HG03060 (cell line): ENCODE results near the gene IWS1.
A peak's percentile ranks its signal among the peaks of the same experiment; 100 is the strongest.
"Not testable (repeated sequence)": the region's sequence is repeated elsewhere in the genome, so short reads cannot be mapped to it uniquely, and the experiment has no call there.

ENCODE experiments used
- ATAC-seq: cut with Tn5 transposase; IDR thresholded peaks from one replicate; pipeline ENCODE4 v1.9.1; 2021; ENCODE audit warnings: low read depth, moderate number of reproducible peaks; ENCODE audit not compliant: unreplicated experiment

Gene IWS1

DNA sequence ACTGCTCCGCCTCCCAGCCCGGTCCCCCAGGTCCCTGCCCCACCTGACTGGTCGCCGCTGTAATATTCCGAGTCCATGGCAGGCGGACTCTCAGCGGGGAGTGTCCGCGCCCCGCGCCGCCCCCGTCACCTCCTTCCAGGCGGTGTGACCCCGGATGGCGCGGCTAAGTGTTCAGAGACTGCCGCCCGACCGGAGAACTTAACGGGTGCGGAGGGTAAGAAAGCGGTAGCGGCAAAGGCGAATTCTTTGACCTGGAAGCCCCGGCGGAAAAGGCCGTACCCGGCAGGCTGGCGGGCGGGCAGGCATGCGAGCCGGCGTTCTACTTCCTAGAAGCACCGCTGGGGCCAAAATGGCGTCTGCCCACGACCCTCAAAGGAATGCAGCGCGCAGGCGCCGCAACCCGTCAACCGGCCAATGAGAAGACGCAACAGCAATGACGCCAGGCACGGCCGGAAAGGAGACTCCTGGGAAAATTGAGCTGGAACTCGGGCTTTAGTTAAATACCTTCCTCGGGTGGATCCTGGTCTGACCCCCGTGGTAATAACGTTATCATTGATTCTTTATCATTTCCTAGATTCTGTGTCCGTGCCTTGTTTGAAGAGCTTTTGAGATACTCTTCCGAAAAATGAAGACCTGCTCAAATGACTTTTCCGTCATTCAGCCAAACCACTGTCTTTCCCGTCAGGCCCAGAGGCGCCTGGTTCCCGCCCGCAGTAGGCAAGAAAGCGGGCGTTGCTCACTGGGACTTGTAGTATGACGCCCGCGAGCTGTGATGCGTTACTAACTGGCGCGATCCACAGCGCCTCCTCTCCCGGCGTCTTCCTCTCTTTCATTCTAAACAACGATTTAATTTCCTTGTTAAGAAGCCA, at the start of gene IWS1:
IWS1 (minus strand) TSS at position 358 of the 869 bp plus-strand sequence; CDS start at position 77, 281 bp downstream.
- ATAC-seq = peak; percentile 61

DNA sequence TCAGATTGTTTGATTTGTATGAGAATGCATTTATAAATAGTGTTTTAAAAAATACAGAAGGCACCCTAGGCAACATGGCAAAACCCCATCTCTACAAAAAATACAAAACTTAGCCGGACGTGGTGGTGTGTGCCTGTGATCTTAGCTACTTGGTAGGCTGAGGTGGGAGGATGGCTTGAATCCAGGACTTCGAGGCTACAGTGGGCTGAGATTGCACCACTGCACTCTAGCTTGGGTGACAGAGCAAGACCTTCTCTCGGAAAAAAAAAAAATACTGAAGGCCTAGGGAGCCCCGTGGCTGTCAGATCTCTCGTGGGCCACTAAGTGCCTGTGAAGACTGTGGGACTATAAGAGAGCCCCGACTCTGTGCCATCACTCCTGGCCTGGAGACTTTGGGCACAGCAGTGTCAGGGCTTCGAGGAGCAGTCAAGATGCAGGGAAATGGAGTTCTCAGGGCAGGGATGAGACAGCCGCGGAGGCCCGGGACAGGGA, 49.7 kb upstream of the IWS1 start:
- no peak for ATAC-seq

DNA sequence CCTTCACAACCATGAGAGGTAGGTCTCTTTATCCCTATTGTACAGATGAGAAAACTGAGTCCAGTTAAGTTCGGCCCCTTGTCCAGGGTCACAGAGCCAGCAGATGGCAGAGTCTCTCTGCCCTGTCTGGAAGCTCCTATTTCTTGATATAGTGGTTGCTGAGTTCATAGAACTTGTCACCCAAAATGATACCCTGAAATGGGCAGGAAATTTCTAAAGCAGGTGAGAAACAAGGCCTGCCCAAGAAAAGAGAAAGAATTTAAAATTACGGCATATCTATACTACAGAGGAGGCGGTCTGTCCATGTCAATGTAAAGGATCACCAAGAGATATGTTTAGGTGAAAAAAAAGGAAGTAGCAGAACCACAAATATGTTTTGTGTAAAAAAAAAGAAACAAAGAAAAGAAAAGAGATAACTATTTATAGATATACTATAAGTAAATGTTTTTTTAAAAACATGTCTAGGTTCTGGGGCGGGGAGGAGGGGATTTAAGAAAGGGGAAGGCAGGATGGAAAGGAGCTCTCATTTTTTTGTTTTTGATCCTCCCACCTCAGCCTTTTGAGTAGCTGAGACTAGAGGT, 49.0 kb upstream of the IWS1 start:
- no peak for ATAC-seq

DNA sequence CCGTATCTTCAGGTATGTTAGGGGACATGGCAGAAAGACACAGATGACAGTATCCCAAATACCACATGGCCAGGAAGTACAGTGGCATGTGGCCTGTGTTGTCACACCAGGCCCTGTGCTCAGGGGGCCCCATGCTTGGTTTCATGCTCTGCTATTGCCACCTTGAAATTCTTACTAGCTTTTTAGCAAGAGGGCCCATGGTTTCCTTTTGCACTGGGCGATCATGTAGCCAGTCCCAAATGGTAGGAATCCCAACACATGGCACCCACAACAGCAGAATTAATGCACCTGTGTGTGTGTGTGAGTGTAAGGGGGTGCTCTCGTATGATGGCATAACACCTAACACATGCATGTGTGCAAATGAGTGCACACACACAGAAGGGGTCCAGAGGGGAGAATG, 48.4 kb upstream of the IWS1 start:
- ATAC-seq = no peak

DNA sequence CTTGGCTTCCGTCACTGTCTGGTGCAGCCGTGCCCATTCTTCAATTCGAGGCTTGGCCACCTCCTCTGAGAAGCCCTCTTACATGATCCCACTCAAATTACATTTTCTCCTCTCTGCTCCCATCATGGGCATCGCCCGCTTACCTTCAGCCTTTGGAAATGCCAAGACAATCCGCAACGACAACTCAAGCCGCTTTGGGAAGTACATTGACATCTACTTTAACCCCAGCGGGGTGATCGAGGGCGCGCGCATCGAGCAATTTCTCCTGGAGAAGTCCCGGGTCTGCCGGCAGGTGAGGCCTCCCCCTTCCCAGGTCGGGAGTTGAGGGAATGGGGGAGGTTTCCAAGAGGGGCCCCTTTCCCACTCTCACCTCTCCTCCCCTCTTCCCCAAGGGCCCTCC, 47.5 kb upstream of the IWS1 start:
- ATAC-seq = no peak

DNA sequence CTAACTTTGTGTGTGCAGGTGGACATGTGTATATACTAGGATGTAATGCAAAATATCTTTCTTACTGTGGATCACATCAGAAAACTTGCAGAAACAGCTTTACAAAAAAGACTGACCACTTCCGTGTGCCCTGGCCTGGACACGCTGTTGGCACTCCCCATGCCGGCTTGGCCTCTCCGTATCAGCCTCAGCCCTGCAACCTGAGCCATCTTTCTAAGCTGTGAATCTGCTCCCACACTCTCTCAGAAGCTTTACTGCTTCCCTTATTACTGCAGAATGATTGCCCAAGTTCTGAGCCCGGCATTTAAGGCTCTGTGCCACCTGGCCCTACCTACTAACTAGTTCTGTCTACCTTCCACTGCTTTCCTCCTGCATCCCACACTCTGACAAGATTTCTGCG, 47.0 kb upstream of the IWS1 start:
- ATAC-seq = no peak

DNA sequence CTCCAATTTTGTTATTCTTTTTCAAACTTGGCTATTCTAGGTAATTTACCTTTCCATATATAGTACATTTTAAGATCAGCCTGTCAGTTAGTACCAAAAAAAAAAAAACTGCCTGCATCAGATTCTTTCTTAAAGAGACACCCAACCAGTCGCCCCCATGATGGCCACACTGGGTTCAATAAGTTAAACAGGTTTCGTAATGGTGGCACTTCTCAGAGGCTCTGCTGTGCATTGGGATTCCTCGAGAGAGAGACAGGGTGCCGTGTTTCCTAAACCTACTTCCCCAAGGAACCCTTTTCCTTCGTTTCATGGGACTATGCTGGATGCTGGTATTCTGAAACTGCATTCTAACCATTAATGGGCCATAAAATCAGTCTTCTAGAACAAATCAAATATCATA, 46.6 kb upstream of the IWS1 start:
- no peak for ATAC-seq

DNA sequence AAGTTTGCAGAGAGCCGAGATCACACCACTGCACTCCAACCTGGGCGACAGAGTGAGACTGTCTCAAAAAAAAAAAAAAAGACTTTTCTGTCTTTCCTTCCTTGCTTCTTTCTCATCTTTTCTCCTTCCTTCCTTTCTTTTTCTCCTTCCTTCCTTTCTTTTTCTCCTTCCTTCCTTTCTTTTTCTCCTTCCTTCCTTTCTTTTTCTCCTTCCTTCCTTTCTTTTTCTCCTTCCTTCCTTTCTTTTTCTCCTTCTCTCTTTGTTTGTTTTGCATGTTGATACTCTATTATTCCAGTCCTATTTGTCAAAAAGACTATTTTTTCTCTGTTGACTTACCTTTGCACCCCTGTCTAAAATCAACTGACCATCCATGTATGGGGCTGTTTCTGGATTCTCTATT, 46.1 kb upstream of the IWS1 start:
- ATAC-seq = not testable (repeated sequence)

DNA sequence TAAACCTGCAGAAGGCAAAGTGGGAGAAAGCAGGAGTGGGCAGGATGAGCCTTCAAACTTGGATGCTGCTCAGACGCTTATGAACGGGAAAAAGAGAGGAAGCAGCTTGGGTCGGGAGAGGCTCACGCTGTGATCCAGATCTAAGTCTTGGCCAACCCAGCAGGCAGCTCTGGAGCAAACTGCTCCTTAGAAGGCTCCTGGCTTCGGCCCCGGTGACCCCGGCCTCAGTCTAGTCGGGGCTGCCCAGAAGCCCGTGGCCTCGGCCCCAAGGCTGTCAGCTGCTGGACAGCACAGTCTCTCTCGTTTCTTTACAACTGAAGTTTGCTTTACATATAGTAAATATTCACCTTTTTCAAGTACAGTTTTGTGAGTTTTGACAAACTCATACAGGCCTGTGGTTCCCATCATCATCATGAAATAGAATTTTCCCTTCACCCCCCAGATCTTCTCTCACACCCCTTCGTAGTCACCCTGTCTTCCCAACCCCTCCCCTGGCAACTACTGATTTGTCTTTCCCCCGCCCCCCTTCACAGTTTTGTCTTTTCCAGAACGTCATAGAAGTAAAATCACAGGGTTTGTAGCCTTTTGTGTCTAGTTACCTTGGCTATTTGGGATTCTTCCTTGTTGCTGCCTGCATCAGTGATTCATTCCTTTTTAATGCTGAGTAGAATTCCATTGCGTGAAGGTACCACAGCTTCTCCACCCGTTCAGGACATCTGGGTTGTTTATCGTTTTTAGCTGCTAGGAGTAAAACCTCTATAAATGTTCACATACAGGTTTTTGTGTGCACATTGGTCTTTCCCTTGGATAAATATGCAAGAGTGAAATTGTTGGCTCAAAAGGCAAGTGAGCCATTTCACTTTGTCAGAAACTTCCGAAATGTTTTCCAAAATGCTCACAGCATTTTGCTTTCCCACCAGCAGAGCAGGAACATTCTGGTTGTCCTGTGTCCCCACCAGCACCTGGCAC, 44.3 kb upstream of the IWS1 start:
- ATAC-seq = no peak

DNA sequence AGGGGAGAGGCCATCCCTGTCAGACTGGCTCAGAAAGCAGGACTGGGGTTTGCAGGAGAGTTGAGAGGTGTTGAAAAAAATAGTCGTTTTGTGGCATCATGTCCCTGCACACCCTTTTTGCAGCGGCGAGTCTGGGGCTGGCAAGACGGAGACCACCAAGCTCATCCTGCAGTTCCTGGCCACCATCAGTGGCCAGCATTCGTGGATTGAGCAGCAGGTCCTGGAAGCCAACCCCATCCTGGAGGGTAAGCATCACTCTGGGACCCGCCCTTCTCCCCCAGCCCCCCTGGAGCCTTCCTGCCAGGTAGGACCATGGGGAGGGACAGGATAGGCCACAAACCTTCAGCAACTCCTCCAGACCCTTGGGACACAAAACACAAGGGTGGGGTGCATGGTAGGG, 43.4 kb upstream of the IWS1 start:
- ATAC-seq = no peak

DNA sequence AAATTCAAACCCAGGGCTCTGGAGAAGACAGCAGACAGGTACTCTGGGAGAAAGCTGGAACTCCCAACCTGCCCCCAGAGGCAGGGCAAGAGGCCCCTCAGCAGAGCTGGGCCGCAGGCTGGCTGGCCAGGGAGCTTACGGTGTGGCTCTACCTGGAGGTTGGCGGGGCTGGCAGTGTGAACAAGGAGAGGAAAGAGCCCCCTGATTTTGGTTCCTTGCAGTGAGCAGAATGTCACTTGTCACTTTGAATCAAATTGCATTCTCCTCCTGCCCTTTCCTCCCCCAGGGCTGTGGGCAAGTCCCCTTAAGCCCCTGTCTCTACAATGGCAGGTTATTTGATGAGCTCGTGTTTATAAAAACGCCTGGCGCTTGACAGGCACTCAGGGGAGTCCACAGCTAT, 41.8 kb upstream of the IWS1 start:
- no peak for ATAC-seq

DNA sequence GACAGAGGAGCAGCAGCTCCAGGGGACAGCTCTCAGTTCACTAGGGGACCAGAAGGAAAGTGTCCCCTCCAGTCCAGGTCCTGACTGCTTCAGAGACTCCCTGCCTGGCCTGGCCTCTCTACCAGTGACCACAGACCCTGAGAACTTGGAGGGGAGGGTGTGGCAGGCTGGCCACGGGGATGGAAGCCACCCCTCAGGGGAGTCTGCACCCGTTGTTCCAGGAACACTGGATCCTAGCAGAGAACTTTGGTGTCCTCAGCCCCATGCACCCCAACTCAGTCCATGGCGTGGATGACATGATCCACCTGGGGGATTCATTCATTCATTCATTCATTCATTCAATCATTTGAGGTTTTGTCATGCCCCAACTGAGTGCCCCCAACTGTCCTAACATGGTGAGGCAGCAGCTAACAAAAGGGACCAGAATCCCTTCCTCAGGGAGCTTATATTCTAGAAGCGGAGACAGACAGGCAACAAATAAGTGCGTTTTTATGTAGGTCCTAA, 41.1 kb upstream of the IWS1 start:
- ATAC-seq = no peak

DNA sequence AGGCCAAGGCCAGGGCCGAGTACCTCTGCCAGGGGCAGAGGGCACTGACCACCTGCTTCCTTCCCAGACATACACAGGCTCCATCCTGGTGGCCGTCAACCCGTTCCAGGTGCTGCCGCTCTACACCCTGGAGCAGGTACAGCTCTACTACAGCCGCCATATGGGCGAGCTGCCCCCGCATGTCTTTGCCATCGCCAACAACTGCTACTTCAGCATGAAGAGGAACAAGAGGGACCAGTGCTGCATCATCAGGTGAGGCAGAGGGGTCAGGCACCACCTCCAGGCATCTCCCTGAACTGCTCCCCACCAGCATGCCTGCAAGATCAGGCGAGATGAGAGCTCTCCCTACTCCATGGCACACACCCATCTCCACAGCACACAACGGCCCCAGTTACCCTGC, 40.3 kb upstream of the IWS1 start:
- no peak for ATAC-seq

DNA sequence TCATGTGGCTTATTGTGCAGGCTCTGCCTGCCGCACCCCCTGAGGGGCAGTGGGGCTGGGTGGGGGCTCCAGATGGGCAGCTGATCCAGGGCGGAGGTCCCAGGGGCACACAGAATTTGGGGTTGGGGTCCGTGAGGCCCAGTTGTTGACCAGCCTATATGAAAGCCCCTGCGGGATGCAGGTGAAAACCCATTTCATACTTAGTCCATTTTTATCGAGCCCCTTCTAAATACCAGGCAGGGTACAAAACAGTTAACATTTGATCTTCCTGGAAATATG, 39.8 kb upstream of the IWS1 start:
- ATAC-seq = no peak

DNA sequence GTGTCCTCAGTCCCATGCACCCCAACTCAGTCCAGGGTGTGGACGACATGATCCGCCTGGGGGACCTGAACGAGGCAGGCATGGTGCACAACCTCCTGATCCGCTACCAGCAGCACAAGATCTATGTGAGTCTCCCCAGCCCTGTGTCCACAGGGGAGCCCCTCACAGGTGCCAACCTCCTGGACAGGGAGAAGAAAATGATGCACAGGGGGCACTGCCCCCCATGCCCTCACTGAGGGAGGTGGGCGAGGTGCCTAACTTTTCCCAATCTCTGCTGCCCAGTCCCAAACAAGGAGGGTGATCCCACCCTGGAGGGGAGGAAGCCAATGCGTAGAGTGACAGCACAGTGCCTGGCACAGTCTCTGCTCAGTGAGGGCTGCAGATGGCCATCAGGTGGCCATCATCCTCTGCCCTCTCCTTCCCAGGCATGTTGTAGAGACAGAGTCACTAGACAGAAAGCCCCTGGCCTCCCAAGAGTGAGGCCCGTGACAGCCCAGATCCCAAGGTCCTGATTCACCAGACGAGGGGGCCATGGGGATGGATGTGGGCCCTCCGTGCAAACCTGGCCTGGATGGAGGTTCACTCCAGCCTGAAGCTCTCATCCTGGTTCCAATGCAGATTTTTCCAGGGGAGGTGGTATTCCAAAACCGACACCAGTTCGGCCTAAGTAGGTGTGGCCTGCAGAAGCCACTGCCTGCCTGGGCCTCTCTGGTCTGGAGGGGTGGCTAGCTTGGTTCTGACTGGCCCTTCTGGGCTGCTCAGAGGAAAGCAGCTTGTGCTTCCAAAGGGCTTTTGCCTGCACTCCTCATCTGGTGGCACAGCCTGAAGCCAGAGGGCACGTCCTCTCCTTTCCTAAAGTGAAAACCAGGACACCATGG, 39.2 kb upstream of the IWS1 start:
- no peak for ATAC-seq

DNA sequence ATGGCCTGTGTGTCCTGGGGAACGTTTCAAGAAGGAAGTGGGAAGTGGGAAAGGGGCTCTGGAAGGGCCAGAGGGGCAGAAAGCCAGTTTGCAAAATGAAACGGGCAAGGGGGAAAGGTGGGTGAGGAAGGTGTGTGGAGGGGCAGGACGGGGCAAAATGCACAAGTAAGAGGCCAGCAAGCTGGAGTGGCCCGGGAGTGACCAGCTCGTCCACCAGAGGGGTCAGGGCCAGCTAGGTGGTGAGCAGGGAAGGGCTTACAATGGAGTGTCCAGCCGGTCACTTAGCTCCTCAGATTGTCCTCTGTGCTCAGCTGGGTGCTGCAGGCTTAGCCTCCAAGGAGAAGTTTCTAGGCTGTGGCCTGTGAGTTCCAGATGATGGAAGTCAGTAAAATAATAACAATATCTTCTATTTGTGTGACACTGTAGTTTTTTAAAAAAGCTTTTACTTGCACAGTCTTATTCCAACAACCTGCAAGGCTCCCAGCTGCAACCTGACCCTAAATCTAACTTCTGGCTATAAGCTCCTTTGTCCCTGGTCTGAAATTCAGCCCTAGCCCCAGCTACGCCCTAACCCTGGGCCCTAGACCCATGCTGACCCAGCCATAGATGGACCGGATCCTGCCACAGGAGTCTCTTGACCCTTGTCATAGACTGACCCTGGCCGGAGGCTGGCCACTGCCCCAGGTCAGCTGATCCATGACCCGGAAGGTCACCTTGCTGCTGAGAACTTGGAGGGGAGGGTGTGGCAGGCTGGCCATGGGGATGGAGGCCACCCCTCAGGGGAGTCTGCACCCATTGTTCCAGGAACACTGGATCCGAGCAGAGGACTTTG, 38.4 kb upstream of the IWS1 start:
- ATAC-seq = no peak

DNA sequence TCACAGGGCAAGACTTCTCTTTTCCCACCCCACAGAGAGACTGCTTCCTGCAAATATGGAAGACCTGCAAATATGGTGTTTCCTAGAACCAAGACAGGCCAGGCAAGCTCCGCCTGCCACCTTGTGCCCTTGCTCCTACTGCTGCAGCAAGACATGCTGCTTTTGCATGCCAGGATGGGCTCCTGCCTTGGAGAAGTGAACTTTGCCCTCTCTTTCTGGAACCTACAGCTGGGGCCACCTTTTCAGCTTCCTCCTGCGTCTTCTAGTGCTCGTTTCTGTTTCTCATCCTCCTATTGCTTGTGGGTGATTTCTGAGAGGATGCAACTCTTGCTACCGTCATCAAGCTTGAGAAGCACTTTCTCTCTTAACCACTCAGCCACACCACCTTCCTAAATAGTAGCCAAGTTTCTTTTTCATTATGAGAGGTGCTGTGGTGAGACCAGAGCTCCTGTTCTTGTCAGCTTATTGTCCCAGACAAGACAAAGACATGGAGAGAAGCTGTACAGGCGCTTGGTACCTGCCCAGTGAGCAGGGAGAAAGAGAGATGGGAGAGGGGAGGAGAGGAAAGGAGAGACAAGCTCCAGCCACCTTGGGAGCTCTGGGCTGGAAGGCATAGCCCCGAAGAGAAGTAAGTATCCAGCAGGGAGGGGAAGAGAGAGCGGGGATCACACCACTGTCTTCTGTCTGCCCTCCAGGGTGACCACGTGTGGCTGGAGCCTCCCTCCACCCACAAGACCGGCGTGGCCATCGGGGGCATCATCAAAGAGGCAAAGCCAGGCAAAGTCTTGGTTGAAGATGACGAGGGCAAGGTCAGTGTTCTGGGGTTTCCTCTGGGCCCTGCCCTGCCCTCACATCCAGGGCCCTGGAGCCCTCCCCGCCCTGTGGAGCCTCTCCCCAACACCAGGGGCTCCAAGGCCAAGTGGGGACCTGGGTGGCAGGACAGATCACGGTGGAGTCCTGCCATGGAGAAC, 37.5 kb upstream of the IWS1 start:
- ATAC-seq = peak; percentile 95

DNA sequence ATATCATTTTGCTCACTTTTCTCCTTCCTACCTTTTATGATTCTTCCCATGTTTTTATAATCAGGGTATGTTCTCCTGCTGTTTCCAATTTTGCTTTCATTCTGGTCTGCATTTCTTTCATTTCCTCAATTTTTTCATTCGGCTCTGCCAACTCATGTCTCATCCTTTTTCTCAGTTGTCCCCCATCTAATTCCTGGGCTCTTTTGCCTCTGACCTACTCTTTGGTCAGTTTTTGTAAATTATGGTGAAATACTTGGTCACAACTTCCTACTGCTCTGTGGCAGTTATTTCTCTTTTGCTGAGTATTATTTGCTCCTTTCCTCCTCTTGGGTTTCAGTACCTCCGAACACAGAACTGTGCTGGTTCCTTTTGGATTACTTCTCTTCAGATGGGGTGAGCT, 36.6 kb upstream of the IWS1 start:
- no peak for ATAC-seq
